ENCODE results near the gene PDE4D.

GRCh38 chr5:59342181-59342580 is 551.3 kb downstream of the PDE4D start:
- no peak for TF ChIP-seq POLR2A (IDR thresholded peaks at IDR 0.05)
- no peak for TF ChIP-seq CTCF (IDR thresholded peaks at IDR 0.05)
